K562 (cell line): Measurements from ENCODE around the gene WDCP. TPM values are rescaled to one million over a fixed set of nuclear protein-coding genes. Genes with fewer than 3 reads are reported as not detected.

ENCODE experiments used
- GTF2A2 ChIP-seq: IDR thresholded peaks from 2 replicates; pipeline ENCODE4 v1.6.1; 2016; ENCODE audit warnings: mild to moderate bottlenecking, missing genetic modification characterization, missing compliant biosample characterization
- KLF13 ChIP-seq: fragments of 450-650 bp; IDR thresholded peaks from 2 replicates; pipeline ENCODE4 v1.6.1; 2016; ENCODE audit warnings: missing genetic modification characterization, low read depth, mild to moderate bottlenecking, missing compliant biosample characterization, moderate library complexity, borderline replicate concordance
- MEF2D ChIP-seq: conservative IDR thresholded peaks from 2 replicates; pipeline ENCODE4 v1.6.1; 2016; ENCODE audit warnings: low read depth, missing genetic modification characterization, missing compliant biosample characterization
- MGA ChIP-seq: fragments of 450-650 bp; IDR thresholded peaks from 2 replicates; pipeline ENCODE4 v1.6.1; 2016; ENCODE audit warnings: mild to moderate bottlenecking, moderate library complexity
- PCBP1 ChIP-seq: fragments of 200-400 bp; formaldehyde crosslinking; IDR thresholded peaks from 2 replicates; pipeline ENCODE4 v1.6.1; 2018; ENCODE audit warnings: mild to moderate bottlenecking, low read depth, low read length; ENCODE audit not compliant: poor library complexity, severe bottlenecking
- RBM22 ChIP-seq: fragments of 200-400 bp; formaldehyde crosslinking; IDR thresholded peaks from 2 replicates; pipeline ENCODE4 v1.6.1; 2018; ENCODE audit warnings: low read length, low read depth; ENCODE audit not compliant: poor library complexity, severe bottlenecking
- SRSF7 ChIP-seq: fragments of 200-400 bp; formaldehyde crosslinking; optimal IDR thresholded peaks from 2 replicates; pipeline ENCODE3; 2017; ENCODE audit warnings: mild to moderate bottlenecking, low read depth, low read length
- TRIM24 ChIP-seq, 2 experiments: fragments of 450-650 bp; IDR thresholded peaks; 2 replicates each; pipeline ENCODE4 v1.6.1; 2016
- ZNF239 ChIP-seq: fragments of 250-450 bp; sonication (Bioruptor Pico); IDR thresholded peaks from 2 replicates; pipeline ENCODE4 v1.4.0; 2020; ENCODE audit warnings: mild to moderate bottlenecking
- ZNF584 ChIP-seq: fragments of 200-800 bp; sonication (Bioruptor generic); IDR thresholded peaks from 2 replicates; pipeline ENCODE4 v1.6.1; 2016; ENCODE audit warnings: low read depth, mild to moderate bottlenecking, missing genetic modification characterization, missing compliant biosample characterization
- ZNF586 ChIP-seq: fragments of 450-650 bp; formaldehyde crosslinking; conservative IDR thresholded peaks from 2 replicates; pipeline ENCODE4 v1.4.0; 2020; ENCODE audit warnings: mild to moderate bottlenecking, moderate library complexity
- polyA plus RNA-seq, 8 experiments: library from polyadenylated mRNA; depleted of rRNA in 4 of 8; stranded (reverse) in 5 of 8; unstranded in 3 of 8; fragments of >200 nt; fragmentation: Nextera tagmentation in 2 of 8; fragmentation: Illumina TruSeq in 1 of 8; extraction: Ambion mirVana in 2 of 8; extraction: Trizol in 1 of 8; gene quantifications; 2 replicates each; pipeline versions ENCODE4 v1.2.1 to v1.2.3, GENCODE V29; 2011 to 2014; ENCODE audit warnings: inconsistent platforms in 1 of 8, missing spikeins in 1 of 8
- total RNA-seq, 7 experiments: library from RNA; depleted of rRNA in 6 of 7; stranded (reverse); fragments of >200 nt in 6 of 7; fragmentation: Illumina TruSeq in 2 of 7; extraction: Trizol in 2 of 7; gene quantifications; 2 replicates each; pipeline versions ENCODE4 v1.2.1 to v1.2.3, GENCODE V29; 2011 to 2021; ENCODE audit warnings: low replicate concordance in 1 of 7
- TF ChIP-seq, protein P1 (sequence below): fragments of 200-800 bp; sonication (Bioruptor generic); IDR thresholded peaks from 2 replicates; pipeline ENCODE4 v1.6.1; 2017; ENCODE audit warnings: missing genetic modification characterization, missing compliant biosample characterization

The WDCP gene
- total and polyA plus RNA-seq, 9 of the 15 experiments (the other 6 are each of a cell fraction or from before 2014, with no cell fraction given), result 10.1 to 41.4 (median 21.8) TPM

DNA sequence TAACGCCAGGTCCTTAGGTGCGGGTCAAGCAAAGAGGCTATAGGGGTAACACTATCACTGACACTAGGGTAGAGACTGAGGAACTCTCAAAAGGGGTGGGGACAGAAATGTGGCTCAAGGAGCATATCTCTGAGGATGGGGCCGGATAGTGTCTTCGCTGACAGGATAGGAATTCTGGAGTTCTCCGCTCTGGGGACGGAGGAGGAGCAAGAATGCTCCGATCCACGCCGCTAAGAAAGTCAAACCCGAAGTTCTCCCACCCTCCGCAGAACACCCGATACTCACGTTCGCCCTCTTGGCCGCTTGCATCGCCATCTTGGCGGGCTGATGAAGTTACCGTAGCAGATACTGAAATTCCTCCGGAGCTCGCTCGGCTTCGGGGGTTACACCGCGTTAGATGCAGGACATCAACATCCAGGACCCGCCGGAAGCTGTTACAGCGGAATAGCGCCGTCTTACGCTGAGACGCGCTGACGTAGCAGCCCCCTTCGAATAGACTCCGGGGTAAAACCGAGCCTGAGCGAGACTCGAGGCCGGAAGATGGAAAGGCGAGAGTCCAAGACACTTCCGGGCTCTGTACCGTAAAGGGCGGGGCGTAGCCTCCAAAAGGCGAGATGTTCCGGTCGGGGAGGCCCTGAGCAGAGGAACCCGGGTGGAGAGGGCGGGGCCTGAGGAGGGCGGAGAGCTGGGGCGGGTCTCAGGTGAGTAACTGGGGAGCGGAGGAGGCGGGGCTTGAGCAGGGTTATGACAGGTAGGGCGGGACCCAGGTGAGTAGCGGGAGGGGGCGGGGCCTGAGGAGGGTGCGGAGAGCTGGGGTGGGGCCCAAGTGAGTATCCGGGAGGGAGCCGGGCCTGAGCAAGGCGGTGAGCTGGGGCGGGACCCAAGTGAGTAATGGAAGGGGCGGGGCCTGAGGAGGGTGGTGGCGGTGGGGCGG is 29.0 kb upstream of the WDCP start, which contains the start of gene SF3B6 (continued):
- TF ChIP-seq MGA, result no peak
- no peak for TF ChIP-seq ZNF586 (CRISPR knock-in tag)
- TF ChIP-seq PCBP1, result no peak
- TF ChIP-seq GTF2A2 (tag), result 0 out of 2 replicates have a peak, but pooled peaks have one; percentile 31
- TF ChIP-seq KLF13, result peak; percentile 60; the same call in 1 of the 2 replicates
- peak; percentile 23 for TF ChIP-seq RBM22
- TF ChIP-seq ZNF239, result no peak
- TF ChIP-seq MEF2D (tag), result peak; percentile 45; the same call in 1 of the 2 replicates
- peak in 1 of 2 experiments; percentile 99; a peak in 2 of 4 replicates for TF ChIP-seq TRIM24 (IDR thresholded peaks at IDR 0.05)
- TF ChIP-seq SRSF7, result no peak
- TF ChIP-seq, protein P1, sequence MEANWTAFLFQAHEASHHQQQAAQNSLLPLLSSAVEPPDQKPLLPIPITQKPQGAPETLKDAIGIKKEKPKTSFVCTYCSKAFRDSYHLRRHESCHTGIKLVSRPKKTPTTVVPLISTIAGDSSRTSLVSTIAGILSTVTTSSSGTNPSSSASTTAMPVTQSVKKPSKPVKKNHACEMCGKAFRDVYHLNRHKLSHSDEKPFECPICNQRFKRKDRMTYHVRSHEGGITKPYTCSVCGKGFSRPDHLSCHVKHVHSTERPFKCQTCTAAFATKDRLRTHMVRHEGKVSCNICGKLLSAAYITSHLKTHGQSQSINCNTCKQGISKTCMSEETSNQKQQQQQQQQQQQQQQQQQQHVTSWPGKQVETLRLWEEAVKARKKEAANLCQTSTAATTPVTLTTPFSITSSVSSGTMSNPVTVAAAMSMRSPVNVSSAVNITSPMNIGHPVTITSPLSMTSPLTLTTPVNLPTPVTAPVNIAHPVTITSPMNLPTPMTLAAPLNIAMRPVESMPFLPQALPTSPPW (CRISPR knock-in tag), result peak; percentile 92
- TF ChIP-seq ZNF584, result no peak
